Measurements from ENCODE around the gene EEF1A2.

DNA sequence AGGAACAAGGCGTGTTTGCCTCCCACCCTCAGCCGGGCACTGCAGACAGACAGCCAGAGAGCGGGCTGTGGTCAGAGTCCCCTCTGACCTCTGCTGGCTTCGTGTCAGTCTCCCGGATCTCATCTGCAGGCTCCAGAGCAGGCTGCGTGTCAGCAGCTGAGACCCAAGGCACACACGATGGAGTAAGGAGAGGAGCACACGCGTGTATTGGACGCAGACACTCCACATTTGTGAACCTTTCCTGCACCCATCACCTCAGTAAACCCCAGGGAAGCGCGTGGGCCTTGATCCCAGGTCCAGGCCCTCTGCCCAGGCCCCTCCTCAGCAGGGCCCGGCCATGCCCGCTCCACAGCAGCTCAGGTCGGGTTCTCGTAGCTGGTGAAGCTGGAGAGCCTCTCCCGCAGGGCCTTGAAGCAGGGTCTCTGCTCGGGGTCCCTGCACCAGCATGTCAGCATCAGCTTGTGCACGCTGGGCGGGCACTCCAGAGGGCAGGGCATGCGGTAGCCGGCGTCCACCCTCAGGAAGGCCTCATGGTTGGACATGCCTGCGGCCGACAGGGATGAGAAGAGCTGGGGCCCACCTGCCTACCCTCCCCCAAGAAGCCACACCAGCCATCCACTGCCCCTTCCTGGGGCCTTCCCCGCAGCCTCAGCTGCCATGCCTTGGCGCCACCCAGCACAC is 30.4 kb upstream of the EEF1A2 start:
- TF ChIP-seq, protein P1, sequence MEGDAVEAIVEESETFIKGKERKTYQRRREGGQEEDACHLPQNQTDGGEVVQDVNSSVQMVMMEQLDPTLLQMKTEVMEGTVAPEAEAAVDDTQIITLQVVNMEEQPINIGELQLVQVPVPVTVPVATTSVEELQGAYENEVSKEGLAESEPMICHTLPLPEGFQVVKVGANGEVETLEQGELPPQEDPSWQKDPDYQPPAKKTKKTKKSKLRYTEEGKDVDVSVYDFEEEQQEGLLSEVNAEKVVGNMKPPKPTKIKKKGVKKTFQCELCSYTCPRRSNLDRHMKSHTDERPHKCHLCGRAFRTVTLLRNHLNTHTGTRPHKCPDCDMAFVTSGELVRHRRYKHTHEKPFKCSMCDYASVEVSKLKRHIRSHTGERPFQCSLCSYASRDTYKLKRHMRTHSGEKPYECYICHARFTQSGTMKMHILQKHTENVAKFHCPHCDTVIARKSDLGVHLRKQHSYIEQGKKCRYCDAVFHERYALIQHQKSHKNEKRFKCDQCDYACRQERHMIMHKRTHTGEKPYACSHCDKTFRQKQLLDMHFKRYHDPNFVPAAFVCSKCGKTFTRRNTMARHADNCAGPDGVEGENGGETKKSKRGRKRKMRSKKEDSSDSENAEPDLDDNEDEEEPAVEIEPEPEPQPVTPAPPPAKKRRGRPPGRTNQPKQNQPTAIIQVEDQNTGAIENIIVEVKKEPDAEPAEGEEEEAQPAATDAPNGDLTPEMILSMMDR (IDR thresholded peaks at IDR 0.05), result no peak
- TF ChIP-seq EP300 (IDR thresholded peaks at IDR 0.05), result no peak
- no peak for TF ChIP-seq RAD21 (conservative IDR thresholded peaks at IDR 0.05 in 1 of 2, IDR thresholded peaks at IDR 0.05 in 1 of 2)
- no peak for TF ChIP-seq SREBF2 (IDR thresholded peaks at IDR 0.05)
- TF ChIP-seq SMC3 (IDR thresholded peaks at IDR 0.05), result no peak
- TF ChIP-seq BHLHE40 (IDR thresholded peaks at IDR 0.05; ENCODE audit: low read depth, low read length), result no peak
- TF ChIP-seq MYC (IDR thresholded peaks at IDR 0.05; ENCODE audit: borderline replicate concordance, low read length), result no peak
- no peak for TF ChIP-seq RCOR1 (IDR thresholded peaks at IDR 0.05; ENCODE audit: low read depth, low read length)
- TF ChIP-seq, protein P2, sequence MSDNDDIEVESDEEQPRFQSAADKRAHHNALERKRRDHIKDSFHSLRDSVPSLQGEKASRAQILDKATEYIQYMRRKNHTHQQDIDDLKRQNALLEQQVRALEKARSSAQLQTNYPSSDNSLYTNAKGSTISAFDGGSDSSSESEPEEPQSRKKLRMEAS (IDR thresholded peaks at IDR 0.05), result no peak
- no peak for TF ChIP-seq KDM5A (IDR thresholded peaks at IDR 0.05)
- TF ChIP-seq, protein P3, sequence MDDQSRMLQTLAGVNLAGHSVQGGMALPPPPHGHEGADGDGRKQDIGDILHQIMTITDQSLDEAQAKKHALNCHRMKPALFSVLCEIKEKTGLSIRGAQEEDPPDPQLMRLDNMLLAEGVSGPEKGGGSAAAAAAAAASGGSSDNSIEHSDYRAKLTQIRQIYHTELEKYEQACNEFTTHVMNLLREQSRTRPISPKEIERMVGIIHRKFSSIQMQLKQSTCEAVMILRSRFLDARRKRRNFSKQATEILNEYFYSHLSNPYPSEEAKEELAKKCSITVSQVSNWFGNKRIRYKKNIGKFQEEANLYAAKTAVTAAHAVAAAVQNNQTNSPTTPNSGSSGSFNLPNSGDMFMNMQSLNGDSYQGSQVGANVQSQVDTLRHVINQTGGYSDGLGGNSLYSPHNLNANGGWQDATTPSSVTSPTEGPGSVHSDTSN (IDR thresholded peaks at IDR 0.05), result no peak
- TF ChIP-seq POLR2A (IDR thresholded peaks at IDR 0.05; ENCODE audit: low read length), result no peak
